DOHH2 (cell line): ENCODE data around the gene YWHAH.

Source experiments
- H3F3A ChIP-seq: fragments of 200-600 bp; sonication (generic), shearing (Covaris generic); 2 replicates; pipeline ENCODE4 v1.6.0; 2016; ENCODE audit warnings: antibody characterized with exemption, mild to moderate bottlenecking; ENCODE audit not compliant: control insufficient read depth, insufficient read depth
- H3K27ac ChIP-seq: fragments of 200-600 bp; sonication (generic); 2 replicates; pipeline ENCODE4 v1.5.1; 2014; ENCODE audit warnings: low read depth, mild to moderate bottlenecking, low read length, moderate library complexity
- H3K27me3 ChIP-seq: fragments of 200-600 bp; sonication (generic); 2 replicates; pipeline ENCODE4 v1.6.1; 2014; ENCODE audit warnings: mild to moderate bottlenecking, low read length, mixed read lengths; ENCODE audit not compliant: control insufficient read depth
- H3K36me3 ChIP-seq: fragments of 200-600 bp; sonication (generic); 2 replicates; pipeline ENCODE4 v1.6.1; 2014; ENCODE audit warnings: mild to moderate bottlenecking, low read length, moderate library complexity, mixed read lengths; ENCODE audit not compliant: control insufficient read depth
- H3K4me1 ChIP-seq: fragments of 200-600 bp; sonication (generic); 2 replicates; pipeline ENCODE4 v1.6.1; 2014; ENCODE audit warnings: mild to moderate bottlenecking, low read length, mixed read lengths; ENCODE audit not compliant: control insufficient read depth
- H3K4me2 ChIP-seq: fragments of 200-600 bp; sonication (generic); 2 replicates; pipeline ENCODE4 v1.6.0; 2014; ENCODE audit warnings: mild to moderate bottlenecking, low read length, moderate library complexity
- H3K4me3 ChIP-seq: fragments of 200-600 bp; sonication (generic); 2 replicates; pipeline ENCODE4 v1.5.1; 2014; ENCODE audit warnings: mild to moderate bottlenecking, low read length, mixed read lengths
- H3K79me2 ChIP-seq: fragments of 200-600 bp; sonication (generic); 2 replicates; pipeline ENCODE4 v1.6.1; 2014; ENCODE audit warnings: mild to moderate bottlenecking, low read length, mixed read lengths; ENCODE audit not compliant: control insufficient read depth
- H3K9me2 ChIP-seq: fragments of 200-600 bp; sonication (generic); replicated peaks from 2 replicates; pipeline ENCODE4 v1.6.1; 2014; ENCODE audit warnings: mild to moderate bottlenecking, low read length, mixed read lengths; ENCODE audit not compliant: control insufficient read depth
- H3K9me3 ChIP-seq: fragments of 200-600 bp; sonication (generic); 2 replicates; pipeline ENCODE4 v1.6.1; 2014; ENCODE audit warnings: antibody characterized with exemption, low read length, mixed read lengths; ENCODE audit not compliant: control insufficient read depth, insufficient read depth
- H4K20me1 ChIP-seq: fragments of 200-600 bp; sonication (generic); 2 replicates; pipeline ENCODE4 v1.6.0; 2014; ENCODE audit warnings: low read depth, mild to moderate bottlenecking, antibody characterized with exemption, low read length, moderate library complexity; ENCODE audit not compliant: control insufficient read depth, insufficient read depth
- EZH2phosphoT487 ChIP-seq: fragments of 200-600 bp; sonication (generic); IDR thresholded peaks from 2 replicates; pipeline ENCODE4 v1.6.1; 2017; ENCODE audit warnings: borderline replicate concordance, mild to moderate bottlenecking, antibody characterized with exemption, low read length, moderate library complexity, mixed read lengths
- TF ChIP-seq, protein P1 (sequence below): fragments of 200-600 bp; sonication (generic); IDR thresholded peaks from one replicate; pipeline ENCODE4 v1.5.1; 2014; ENCODE audit warnings: antibody characterized with exemption, mild to moderate bottlenecking, low read depth, low read length; ENCODE audit not compliant: poor library complexity, severe bottlenecking

Gene YWHAH

DNA sequence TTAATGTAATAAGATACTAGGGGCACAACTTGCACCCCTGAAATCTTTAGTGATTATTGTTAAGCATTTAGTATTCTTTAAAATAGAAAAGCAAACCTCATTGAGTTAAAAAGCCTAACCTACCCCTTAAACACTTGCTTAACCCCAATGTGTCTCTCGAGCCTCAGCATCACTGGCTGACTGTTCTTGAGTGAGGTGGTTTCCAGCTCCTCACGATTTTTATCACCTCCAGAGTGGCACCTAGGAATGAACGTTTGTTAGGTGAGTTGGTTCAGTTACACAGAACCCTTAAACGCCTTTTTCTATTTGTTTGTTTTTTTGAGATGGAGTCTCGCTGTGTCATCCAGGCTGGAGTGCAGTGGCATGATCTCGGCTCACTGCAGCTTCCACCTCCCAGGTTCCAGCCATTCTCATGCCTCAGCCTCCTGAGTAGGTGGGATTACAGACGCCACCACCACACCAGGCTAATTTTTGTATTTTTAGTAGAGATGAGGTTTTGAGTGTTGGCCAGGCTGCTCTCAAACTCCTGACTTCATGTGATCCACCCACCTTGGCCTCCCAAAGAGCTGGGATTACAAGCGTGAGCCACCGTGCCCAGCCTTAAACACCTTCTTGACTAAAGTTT, 13.7 kb downstream of the YWHAH start:
- no peak overlapping the region for H3K27ac ChIP-seq
- peaks cover 30% of the 10 kb centered on the region for H3K79me2 ChIP-seq
- H3K27me3 ChIP-seq = no peaks in the 10 kb centered on the region
- H4K20me1 ChIP-seq = peaks cover 7% of the 10 kb centered on the region; the same call in 1 of the 2 replicates
- no peak overlapping the region for H3K4me2 ChIP-seq
- H3K4me3 ChIP-seq = no peak overlapping the region
- peaks cover 24% of the 10 kb centered on the region for H3F3A ChIP-seq
- no peaks in the 10 kb centered on the region for H3K9me2 ChIP-seq
- H3K36me3 ChIP-seq = peaks cover 49% of the 10 kb centered on the region
- H3K4me1 ChIP-seq = no peaks in the 10 kb centered on the region
- H3K9me3 ChIP-seq = no peaks in the 10 kb centered on the region
- no peak for TF ChIP-seq EZH2phosphoT487
- TF ChIP-seq, protein P1, sequence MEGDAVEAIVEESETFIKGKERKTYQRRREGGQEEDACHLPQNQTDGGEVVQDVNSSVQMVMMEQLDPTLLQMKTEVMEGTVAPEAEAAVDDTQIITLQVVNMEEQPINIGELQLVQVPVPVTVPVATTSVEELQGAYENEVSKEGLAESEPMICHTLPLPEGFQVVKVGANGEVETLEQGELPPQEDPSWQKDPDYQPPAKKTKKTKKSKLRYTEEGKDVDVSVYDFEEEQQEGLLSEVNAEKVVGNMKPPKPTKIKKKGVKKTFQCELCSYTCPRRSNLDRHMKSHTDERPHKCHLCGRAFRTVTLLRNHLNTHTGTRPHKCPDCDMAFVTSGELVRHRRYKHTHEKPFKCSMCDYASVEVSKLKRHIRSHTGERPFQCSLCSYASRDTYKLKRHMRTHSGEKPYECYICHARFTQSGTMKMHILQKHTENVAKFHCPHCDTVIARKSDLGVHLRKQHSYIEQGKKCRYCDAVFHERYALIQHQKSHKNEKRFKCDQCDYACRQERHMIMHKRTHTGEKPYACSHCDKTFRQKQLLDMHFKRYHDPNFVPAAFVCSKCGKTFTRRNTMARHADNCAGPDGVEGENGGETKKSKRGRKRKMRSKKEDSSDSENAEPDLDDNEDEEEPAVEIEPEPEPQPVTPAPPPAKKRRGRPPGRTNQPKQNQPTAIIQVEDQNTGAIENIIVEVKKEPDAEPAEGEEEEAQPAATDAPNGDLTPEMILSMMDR = no peak

DNA sequence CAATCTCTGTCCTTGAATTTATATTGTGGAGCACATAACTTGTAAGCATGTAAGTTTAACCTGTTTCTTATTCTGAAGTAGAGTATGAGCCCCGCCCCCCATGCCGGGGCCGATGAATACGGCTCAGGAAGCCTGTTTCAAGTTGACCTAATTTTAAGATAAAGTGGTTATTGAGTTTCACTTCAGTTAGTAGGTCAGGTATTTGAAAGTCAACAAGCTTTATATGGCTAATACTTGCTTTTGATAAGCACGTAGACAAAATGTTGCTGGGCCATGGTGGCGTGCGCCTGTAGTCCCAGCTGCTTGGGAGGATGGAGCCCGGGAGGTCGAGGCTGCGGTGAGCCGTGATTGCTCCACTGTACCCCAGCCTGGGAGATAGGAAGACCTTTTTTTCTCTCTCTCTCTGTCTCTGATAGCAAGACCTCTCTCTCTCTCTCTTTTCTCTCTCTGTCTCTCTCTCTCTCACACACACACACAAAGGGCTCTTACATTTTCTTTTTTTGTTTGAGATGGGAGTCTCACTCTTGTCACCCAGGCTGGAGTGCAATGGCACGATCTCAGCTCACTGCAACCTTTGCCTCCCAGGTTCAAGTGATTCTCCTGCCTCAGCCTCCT, 14.4 kb downstream of the YWHAH start:
- no peaks in the 10 kb centered on the region for H3K9me3 ChIP-seq
- no peak overlapping the region for H3K4me2 ChIP-seq
- H3K36me3 ChIP-seq = peaks cover 43% of the 10 kb centered on the region
- peaks cover 3% of the 10 kb centered on the region for H3K4me1 ChIP-seq
- TF ChIP-seq, protein P1 = no peak
- TF ChIP-seq EZH2phosphoT487 = no peak
- peaks cover under 1% of the 10 kb centered on the region; the same call in 1 of the 2 replicates for H4K20me1 ChIP-seq
- H3K9me2 ChIP-seq = no peaks in the 10 kb centered on the region
- H3K27me3 ChIP-seq = no peaks in the 10 kb centered on the region
- H3F3A ChIP-seq = peaks cover 24% of the 10 kb centered on the region
- peaks cover 24% of the 10 kb centered on the region for H3K79me2 ChIP-seq
- no peak overlapping the region for H3K4me3 ChIP-seq
- H3K27ac ChIP-seq = no peak overlapping the region

DNA sequence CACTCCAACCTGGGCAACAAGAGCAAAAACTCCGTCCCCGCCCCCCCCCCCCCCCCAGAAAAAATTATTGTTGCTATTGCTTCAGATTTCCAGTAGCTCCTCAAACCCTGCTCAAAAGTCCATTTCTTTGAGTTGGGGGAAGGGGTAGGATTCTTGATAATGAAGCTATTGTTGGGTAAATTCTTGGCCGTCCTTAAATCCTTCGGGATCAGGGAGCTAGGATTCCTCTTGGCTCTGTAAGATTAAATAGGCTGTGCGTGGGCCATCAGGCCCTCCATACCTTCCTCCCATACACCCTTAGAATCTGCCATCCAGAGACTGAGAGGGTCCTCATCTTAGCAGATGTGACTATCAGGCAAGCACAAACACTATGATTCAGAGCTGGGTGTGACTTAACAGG, 16.4 kb downstream of the YWHAH start:
- TF ChIP-seq EZH2phosphoT487 = no peak
- TF ChIP-seq, protein P1 = no peak
- Histone ChIP-seq H3K9me2 (no peaks in the 10 kb centered on the region), H3K4me3 (no peak overlapping the region), H3K27ac (no peak overlapping the region), H4K20me1 (no peaks in the 10 kb centered on the region; the same call in 1 of the 2 replicates), H3K79me2 (0 out of 2 replicates have a peak, but pooled peaks cover 6% of the 10 kb centered on the region), H3K4me2 (no peak overlapping the region), H3F3A (peaks cover 19% of the 10 kb centered on the region), H3K4me1 (peaks cover 6% of the 10 kb centered on the region), H3K9me3 (no peaks in the 10 kb centered on the region), H3K27me3 (no peaks in the 10 kb centered on the region), H3K36me3 (peaks cover 22% of the 10 kb centered on the region)
